Measurements from ENCODE around the gene DNAH2.

The DNAH2 gene

GRCh38 chr17:7721612-7722011, 4.1 kb downstream of the DNAH2 start:
- DNase-seq (ENCODE audit: low read depth in 2 of 2) = no peak

GRCh38 chr17:7727886-7728285, 10.3 kb downstream of the DNAH2 start:
- no peak for DNase-seq (ENCODE audit: low read depth in 2 of 2)

GRCh38 chr17:7729816-7730215, 12.3 kb downstream of the DNAH2 start:
- no peak for DNase-seq (ENCODE audit: low read depth in 2 of 2)

GRCh38 chr17:7732981-7733539, 15.5 kb downstream of the DNAH2 start:
- no peak for DNase-seq (ENCODE audit: low read depth in 2 of 2)

- no peak for DNase-seq (ENCODE audit: low read depth in 2 of 2)
These were observed 20.1 kb downstream of the DNAH2 start for GRCh38 chr17:7737601-7738000.

GRCh38 chr17:7739746-7740145, 22.2 kb downstream of the DNAH2 start:
- no peak for DNase-seq (ENCODE audit: low read depth in 2 of 2)

- DNase-seq (ENCODE audit: low read depth in 2 of 2) = no peak
These were observed 23.0 kb downstream of the DNAH2 start for GRCh38 chr17:7740481-7741001.

- DNase-seq (ENCODE audit: low read depth in 2 of 2) = no peak
These were observed 25.2 kb downstream of the DNAH2 start for GRCh38 chr17:7742729-7743128.

GRCh38 chr17:7744416-7744815, 26.9 kb downstream of the DNAH2 start:
- DNase-seq (ENCODE audit: low read depth in 2 of 2) = no peak

- DNase-seq (ENCODE audit: low read depth in 2 of 2) = no peak
These were observed 28.4 kb downstream of the DNAH2 start for GRCh38 chr17:7745748-7746470.

GRCh38 chr17:7747635-7748071, 30.1 kb downstream of the DNAH2 start:
- DNase-seq (ENCODE audit: low read depth in 2 of 2) = no peak

GRCh38 chr17:7748076-7748775, 30.7 kb downstream of the DNAH2 start:
- DNase-seq (ENCODE audit: low read depth in 2 of 2) = no peak

GRCh38 chr17:7750321-7750821, 32.8 kb downstream of the DNAH2 start:
- DNase-seq (ENCODE audit: low read depth in 2 of 2) = no peak

GRCh38 chr17:7754656-7755055, 37.1 kb downstream of the DNAH2 start:
- no peak for DNase-seq (ENCODE audit: low read depth in 2 of 2)

- no peak for DNase-seq (ENCODE audit: low read depth in 2 of 2)
These were observed 37.7 kb downstream of the DNAH2 start for GRCh38 chr17:7755095-7755890.

- no peak for DNase-seq (ENCODE audit: low read depth in 2 of 2)
These were observed 39.4 kb downstream of the DNAH2 start for GRCh38 chr17:7756968-7757367.

GRCh38 chr17:7763919-7764318, 46.4 kb downstream of the DNAH2 start:
- no peak for DNase-seq (ENCODE audit: low read depth in 2 of 2)

GRCh38 chr17:7767004-7767403, 49.5 kb downstream of the DNAH2 start:
- no peak for DNase-seq (ENCODE audit: low read depth in 2 of 2)

- no peak for DNase-seq (ENCODE audit: low read depth in 2 of 2)
These were observed 50.0 kb downstream of the DNAH2 start for GRCh38 chr17:7767405-7768021.

- no peak for DNase-seq (ENCODE audit: low read depth in 2 of 2)
These were observed 52.3 kb downstream of the DNAH2 start for GRCh38 chr17:7769854-7770253.

GRCh38 chr17:7774055-7774521, 56.5 kb downstream of the DNAH2 start:
- DNase-seq (ENCODE audit: low read depth in 2 of 2) = no peak
